OCI-LY1 (cell line): ENCODE data around the gene TLR8.

Source experiments
- H2AFZ ChIP-seq: fragments of 200-600 bp; sonication (generic), shearing (Covaris generic); 2 replicates; pipeline ENCODE4 v1.6.0; 2014; ENCODE audit warnings: antibody characterized with exemption, mild to moderate bottlenecking, low read length
- H3F3A ChIP-seq: fragments of 200-600 bp; sonication (generic), shearing (Covaris generic); 2 replicates; pipeline ENCODE4 v1.6.0; 2014; ENCODE audit warnings: mild to moderate bottlenecking, antibody characterized with exemption, low read length, moderate library complexity; ENCODE audit not compliant: insufficient read depth
- H3K27ac ChIP-seq: fragments of 200-600 bp; sonication (generic); 2 replicates; pipeline ENCODE4 v1.5.1; 2014; ENCODE audit warnings: low read length, mixed run types, mild to moderate bottlenecking, low read depth; ENCODE audit not compliant: poor library complexity, severe bottlenecking
- H3K27me3 ChIP-seq: fragments of 200-600 bp; sonication (generic); 2 replicates; pipeline ENCODE4 v1.6.0; 2014; ENCODE audit warnings: antibody characterized with exemption, mild to moderate bottlenecking, low read length, moderate library complexity; ENCODE audit not compliant: insufficient read depth
- H3K36me3 ChIP-seq: fragments of 200-600 bp; sonication (generic); 2 replicates; pipeline ENCODE4 v1.6.1; 2014; ENCODE audit warnings: mild to moderate bottlenecking, antibody characterized with exemption, low read length, moderate library complexity, mixed read lengths; ENCODE audit not compliant: insufficient read depth
- H3K4me1 ChIP-seq: fragments of 200-600 bp; sonication (generic); 2 replicates; pipeline ENCODE4 v1.5.1; 2014; ENCODE audit warnings: mild to moderate bottlenecking, low read length, moderate library complexity; ENCODE audit not compliant: insufficient read depth, severe bottlenecking
- H3K4me2 ChIP-seq: fragments of 200-600 bp; sonication (generic), shearing (Covaris generic); 2 replicates; pipeline ENCODE4 v1.6.1; 2014; ENCODE audit warnings: low read length
- H3K4me3 ChIP-seq: fragments of 200-600 bp; sonication (generic); 2 replicates; pipeline ENCODE4 v1.5.1; 2014; ENCODE audit warnings: low read length, low read depth, mild to moderate bottlenecking, mixed read lengths; ENCODE audit not compliant: poor library complexity, severe bottlenecking
- H3K79me2 ChIP-seq: fragments of 200-600 bp; shearing (Covaris generic); 2 replicates; pipeline ENCODE4 v1.6.1; 2016; ENCODE audit warnings: mixed run types, low read length, mixed read lengths; ENCODE audit not compliant: insufficient read depth
- H3K9ac ChIP-seq: fragments of 200-600 bp; sonication (generic), shearing (Covaris generic); 2 replicates; pipeline ENCODE4 v1.6.1; 2014; ENCODE audit warnings: mild to moderate bottlenecking, low read length, mixed read lengths
- H3K9me2 ChIP-seq: fragments of 200-600 bp; sonication (generic), shearing (Covaris generic); 2 replicates; pipeline ENCODE4 v1.6.1; 2014; ENCODE audit warnings: low read depth, mild to moderate bottlenecking, low read length, mixed read lengths
- H3K9me3 ChIP-seq: fragments of 200-600 bp; shearing (Covaris generic); 2 replicates; pipeline ENCODE4 v1.6.1; 2014; ENCODE audit warnings: low read length, mixed read lengths
- H4K20me1 ChIP-seq: fragments of 200-600 bp; sonication (generic), shearing (Covaris generic); 2 replicates; pipeline ENCODE4 v1.6.0; 2016; ENCODE audit warnings: mild to moderate bottlenecking, low read length; ENCODE audit not compliant: insufficient read depth
- EZH2 ChIP-seq: fragments of 200-600 bp; sonication (generic), shearing (Covaris generic); IDR thresholded peaks from 2 replicates; pipeline ENCODE4 v1.8.0; 2017; ENCODE audit warnings: borderline replicate concordance, mixed run types, mild to moderate bottlenecking, antibody characterized with exemption, low read length, moderate library complexity, mixed read lengths
- TF ChIP-seq, protein P1 (sequence below): fragments of 200-600 bp; sonication (generic), shearing (Covaris generic); IDR thresholded peaks from 2 replicates; pipeline ENCODE4 v1.5.1; 2017; ENCODE audit warnings: mild to moderate bottlenecking, antibody characterized with exemption, low read length, moderate library complexity, mixed read lengths

The TLR8 gene

DNA sequence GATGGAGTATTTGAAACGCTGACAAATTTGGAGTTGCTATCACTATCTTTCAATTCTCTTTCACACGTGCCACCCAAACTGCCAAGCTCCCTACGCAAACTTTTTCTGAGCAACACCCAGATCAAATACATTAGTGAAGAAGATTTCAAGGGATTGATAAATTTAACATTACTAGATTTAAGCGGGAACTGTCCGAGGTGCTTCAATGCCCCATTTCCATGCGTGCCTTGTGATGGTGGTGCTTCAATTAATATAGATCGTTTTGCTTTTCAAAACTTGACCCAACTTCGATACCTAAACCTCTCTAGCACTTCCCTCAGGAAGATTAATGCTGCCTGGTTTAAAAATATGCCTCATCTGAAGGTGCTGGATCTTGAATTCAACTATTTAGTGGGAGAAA is 13.2 kb downstream of the TLR8 start:
- Histone ChIP-seq H3K27ac (no peak overlapping the region), H3K36me3 (no peaks in the 10 kb centered on the region), H3K9ac (no peak overlapping the region), H3K27me3 (no peaks in the 10 kb centered on the region), H3K4me2 (no peak overlapping the region), H3K9me2 (no peaks in the 10 kb centered on the region), H3K4me3 (no peak overlapping the region), H3F3A (no peaks in the 10 kb centered on the region), H2AFZ (no peak overlapping the region), H3K79me2 (no peaks in the 10 kb centered on the region), H4K20me1 (no peaks in the 10 kb centered on the region), H3K4me1 (no peaks in the 10 kb centered on the region), H3K9me3 (no peaks in the 10 kb centered on the region)
- TF ChIP-seq EZH2 = no peak
- TF ChIP-seq, protein P1, sequence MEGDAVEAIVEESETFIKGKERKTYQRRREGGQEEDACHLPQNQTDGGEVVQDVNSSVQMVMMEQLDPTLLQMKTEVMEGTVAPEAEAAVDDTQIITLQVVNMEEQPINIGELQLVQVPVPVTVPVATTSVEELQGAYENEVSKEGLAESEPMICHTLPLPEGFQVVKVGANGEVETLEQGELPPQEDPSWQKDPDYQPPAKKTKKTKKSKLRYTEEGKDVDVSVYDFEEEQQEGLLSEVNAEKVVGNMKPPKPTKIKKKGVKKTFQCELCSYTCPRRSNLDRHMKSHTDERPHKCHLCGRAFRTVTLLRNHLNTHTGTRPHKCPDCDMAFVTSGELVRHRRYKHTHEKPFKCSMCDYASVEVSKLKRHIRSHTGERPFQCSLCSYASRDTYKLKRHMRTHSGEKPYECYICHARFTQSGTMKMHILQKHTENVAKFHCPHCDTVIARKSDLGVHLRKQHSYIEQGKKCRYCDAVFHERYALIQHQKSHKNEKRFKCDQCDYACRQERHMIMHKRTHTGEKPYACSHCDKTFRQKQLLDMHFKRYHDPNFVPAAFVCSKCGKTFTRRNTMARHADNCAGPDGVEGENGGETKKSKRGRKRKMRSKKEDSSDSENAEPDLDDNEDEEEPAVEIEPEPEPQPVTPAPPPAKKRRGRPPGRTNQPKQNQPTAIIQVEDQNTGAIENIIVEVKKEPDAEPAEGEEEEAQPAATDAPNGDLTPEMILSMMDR = no peak

- H3K27me3 ChIP-seq = no peaks in the 10 kb centered on the region
- TF ChIP-seq, protein P1 = no peak
- TF ChIP-seq EZH2 = no peak
- H3K36me3 ChIP-seq = no peaks in the 10 kb centered on the region
- no peaks in the 10 kb centered on the region for H3F3A ChIP-seq
- H3K79me2 ChIP-seq = no peaks in the 10 kb centered on the region
- no peak overlapping the region for H3K4me3 ChIP-seq
- no peaks in the 10 kb centered on the region for H3K4me1 ChIP-seq
- H2AFZ ChIP-seq = no peak overlapping the region
- no peak overlapping the region for H3K27ac ChIP-seq
- H4K20me1 ChIP-seq = no peaks in the 10 kb centered on the region
- H3K9ac ChIP-seq = no peak overlapping the region
- no peaks in the 10 kb centered on the region for H3K9me3 ChIP-seq
- no peak overlapping the region for H3K4me2 ChIP-seq
- H3K9me2 ChIP-seq = no peaks in the 10 kb centered on the region
These were observed 14.6 kb downstream of the TLR8 start for GRCh38 chrX:12920990-12921389.

DNA sequence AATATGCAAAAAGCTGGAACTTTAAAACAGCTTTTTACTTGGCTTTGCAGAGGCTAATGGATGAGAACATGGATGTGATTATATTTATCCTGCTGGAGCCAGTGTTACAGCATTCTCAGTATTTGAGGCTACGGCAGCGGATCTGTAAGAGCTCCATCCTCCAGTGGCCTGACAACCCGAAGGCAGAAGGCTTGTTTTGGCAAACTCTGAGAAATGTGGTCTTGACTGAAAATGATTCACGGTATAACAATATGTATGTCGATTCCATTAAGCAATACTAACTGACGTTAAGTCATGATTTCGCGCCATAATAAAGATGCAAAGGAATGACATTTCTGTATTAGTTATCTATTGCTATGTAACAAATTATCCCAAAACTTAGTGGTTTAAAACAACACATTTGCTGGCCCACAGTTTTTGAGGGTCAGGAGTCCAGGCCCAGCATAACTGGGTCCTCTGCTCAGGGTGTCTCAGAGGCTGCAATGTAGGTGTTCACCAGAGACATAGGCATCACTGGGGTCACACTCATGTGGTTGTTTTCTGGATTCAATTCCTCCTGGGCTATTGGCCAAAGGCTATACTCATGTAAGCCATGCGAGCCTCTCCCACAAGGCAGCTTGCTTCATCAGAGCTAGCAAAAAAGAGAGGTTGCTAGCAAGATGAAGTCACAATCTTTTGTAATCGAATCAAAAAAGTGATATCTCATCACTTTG is 15.6 kb downstream of the TLR8 start:
- H3F3A ChIP-seq = no peaks in the 10 kb centered on the region

More for the DNA sequence above, 15.6 kb downstream of the TLR8 start:
- Histone ChIP-seq H3K9ac (no peak overlapping the region), H3K4me1 (no peaks in the 10 kb centered on the region), H3K9me2 (no peaks in the 10 kb centered on the region), H4K20me1 (no peaks in the 10 kb centered on the region), H3K9me3 (no peaks in the 10 kb centered on the region), H3K4me3 (no peak overlapping the region), H3K36me3 (no peaks in the 10 kb centered on the region), H3K79me2 (no peaks in the 10 kb centered on the region), H3K27ac (no peak overlapping the region), H3K4me2 (no peak overlapping the region), H2AFZ (no peak overlapping the region), H3K27me3 (no peaks in the 10 kb centered on the region)
- TF ChIP-seq, protein P1 = no peak
- no peak for TF ChIP-seq EZH2
